CD8-positive, alpha-beta memory T cell (primary cell): Measurements from ENCODE around the gene SUPT3H. TPM values are rescaled to one million over a fixed set of nuclear protein-coding genes. Genes with fewer than 3 reads are reported as not detected.
A peak's percentile ranks its signal among the peaks of the same experiment; 100 is the strongest.
"Not testable (repeated sequence)": the region's sequence is repeated elsewhere in the genome, so short reads cannot be mapped to it uniquely, and the experiment has no call there.

Source experiments
- CTCF ChIA-PET: fragments of 350-600 bp; sonication (Branson Sonifier 250); formaldehyde crosslinking; loops from one replicate; lab custom pipeline; 2021; ENCODE audit warnings: antibody characterized with exemption; lab: Charles Lee
- POLR2A ChIA-PET: fragments of 350-600 bp; sonication (Branson Sonifier 250); formaldehyde crosslinking; loops from one replicate; lab custom pipeline; 2021; ENCODE audit warnings: antibody characterized with exemption; lab: Charles Lee
- DNase-seq, 5 donors: peaks; one replicate each; pipeline versions ENCODE4 v3.0.0 to v3.0.0-alpha.2; 2020 to 2022; ENCODE audit warnings: mixed read lengths in 1 of 5
- H3K27ac ChIP-seq: one replicate; pipeline ENCODE4 v1.7.0; 2013; ENCODE audit warnings: low read depth, mild to moderate bottlenecking, low read length, moderate library complexity
- H3K27me3 ChIP-seq: 2 replicates; pipeline ENCODE4 v1.7.0; 2013; ENCODE audit warnings: low read length, mild to moderate bottlenecking; ENCODE audit not compliant: insufficient read depth, poor library complexity, severe bottlenecking
- H3K36me3 ChIP-seq: 2 replicates; pipeline ENCODE4 v1.7.0; 2013; ENCODE audit warnings: mild to moderate bottlenecking, low read length, moderate library complexity; ENCODE audit not compliant: insufficient read depth
- H3K4me1 ChIP-seq: 2 replicates; pipeline ENCODE4 v1.7.0; 2013; ENCODE audit warnings: mild to moderate bottlenecking, low read length, moderate library complexity; ENCODE audit not compliant: insufficient read depth
- H3K4me3 ChIP-seq: 2 replicates; pipeline ENCODE4 v1.7.0; 2013; ENCODE audit warnings: mild to moderate bottlenecking, low read length
- H3K9me3 ChIP-seq: 2 replicates; pipeline ENCODE4 v1.7.0; 2013; ENCODE audit warnings: mild to moderate bottlenecking, low read length
- H3K27ac Mint-ChIP-seq, 8 donors: one replicate each; pipeline ENCODE4 v1.8.0; 2020 to 2021; ENCODE audit warnings: mixed read lengths in 8 of 8, mild to moderate bottlenecking in 6 of 8, inconsistent platforms in 3 of 8, moderate library complexity in 3 of 8
- H3K27me3 Mint-ChIP-seq, 2 donors: one replicate each; pipeline ENCODE4 v1.8.0; 2020 to 2021; ENCODE audit warnings: mixed read lengths in 2 of 2, mild to moderate bottlenecking in 1 of 2, moderate library complexity in 1 of 2
- H3K36me3 Mint-ChIP-seq, 3 donors: one replicate each; pipeline ENCODE4 v1.8.0; 2020 to 2021; ENCODE audit warnings: mixed read lengths in 3 of 3, inconsistent platforms in 1 of 3, mild to moderate bottlenecking in 1 of 3
- H3K4me1 Mint-ChIP-seq, 3 donors: one replicate each; pipeline ENCODE4 v1.8.0; 2020 to 2021; ENCODE audit warnings: mixed read lengths in 3 of 3, inconsistent platforms in 1 of 3, mild to moderate bottlenecking in 1 of 3
- H3K4me3 Mint-ChIP-seq, 7 donors: one replicate each; pipeline ENCODE4 v1.8.0; 2020 to 2021; ENCODE audit warnings: mixed read lengths in 7 of 7, mild to moderate bottlenecking in 6 of 7, moderate library complexity in 4 of 7, inconsistent platforms in 2 of 7
- H3K9me3 Mint-ChIP-seq, 5 donors: one replicate each; pipeline ENCODE4 v1.8.0; 2020 to 2022; ENCODE audit warnings: mixed read lengths in 5 of 5, mild to moderate bottlenecking in 3 of 5, moderate library complexity in 2 of 5, inconsistent platforms in 1 of 5
- polyA plus RNA-seq: library from polyadenylated mRNA; unstranded; fragments of 300-500 nt; fragmentation: Illumina TruSeq; gene quantifications from one replicate; pipeline ENCODE4 v1.2.3, GENCODE V29; 2021
- total RNA-seq, 2 experiments: library from RNA; stranded (reverse); gene quantifications; one replicate each; pipeline ENCODE4 v1.2.3, GENCODE V29; 2021

The SUPT3H gene
- total and polyA plus RNA-seq, 3 experiments from 2014 or later = 13.7 to 17.1 (median 14.6) TPM

- no peak overlapping the region for H3K27ac ChIP-seq
- H3K9me3 Mint-ChIP-seq = peaks cover 0 to 2% (median 2%) of the 10 kb centered on the region in 5 donors
- H3K4me1 Mint-ChIP-seq = peaks cover 22 to 34% (median 23%) of the 10 kb centered on the region in 3 donors
- peaks cover 9% of the 10 kb centered on the region for H3K4me1 ChIP-seq
- H3K4me3 ChIP-seq = no peak overlapping the region
- CTCF ChIA-PET = no interaction called here
- H3K9me3 ChIP-seq = no peaks in the 10 kb centered on the region
- no peaks in the 10 kb centered on the region for H3K36me3 ChIP-seq
- no peak overlapping the region for H3K27ac Mint-ChIP-seq
- no peak for DNase-seq
- H3K36me3 Mint-ChIP-seq = peaks cover 0 to 15% (median 0%) of the 10 kb centered on the region in 3 donors
- H3K27me3 ChIP-seq = no peaks in the 10 kb centered on the region
- H3K4me3 Mint-ChIP-seq = no peak overlapping the region
- no peaks in the 10 kb centered on the region for H3K27me3 Mint-ChIP-seq
- POLR2A ChIA-PET = no interaction called here
These were observed 193.7 kb downstream of the SUPT3H start for GRCh38 chr6:45184040-45184439.

GRCh38 chr6:45176373-45176772, 201.4 kb downstream of the SUPT3H start:
- Mint-ChIP-seq H3K4me3 (peak overlapping the region in 4 of 7 donors; percentile 3 to 76 (median 27)), H3K27ac (peak overlapping the region in 2 of 8 donors; percentile 36 to 56)
- not testable (repeated sequence) for H3K9me3 Mint-ChIP-seq

GRCh38 chr6:45175272-45175671, 202.5 kb downstream of the SUPT3H start:
- Mint-ChIP-seq H3K4me3 (peak overlapping the region in 1 of 7 donors; percentile 20), H3K9me3 (peaks cover 0 to 5% (median 2%) of the 10 kb centered on the region in 5 donors), H3K36me3 (peaks cover 0 to 10% (median 0%) of the 10 kb centered on the region in 3 donors), H3K27me3 (no peaks in the 10 kb centered on the region), H3K27ac (no peak overlapping the region), H3K4me1 (peaks cover 11 to 34% (median 23%) of the 10 kb centered on the region in 3 donors)
- ChIA-PET POLR2A (no interaction called here), CTCF (no interaction called here)
- DNase-seq = no peak
- Histone ChIP-seq H3K27ac (no peak overlapping the region), H3K4me3 (no peak overlapping the region), H3K9me3 (no peaks in the 10 kb centered on the region), H3K36me3 (no peaks in the 10 kb centered on the region), H3K27me3 (no peaks in the 10 kb centered on the region), H3K4me1 (no peaks in the 10 kb centered on the region)

More at GRCh38 chr6:45176373-45176772, 201.4 kb downstream of the SUPT3H start:
- H3K4me1 ChIP-seq, H3K27me3 Mint-ChIP-seq, H3K9me3 ChIP-seq, H3K36me3 Mint-ChIP-seq, H3K27me3 ChIP-seq, CTCF ChIA-PET, H3K4me3 ChIP-seq, H3K27ac ChIP-seq, H3K36me3 ChIP-seq, DNase-seq, POLR2A ChIA-PET: not testable (repeated sequence)
- peaks cover 11 to 34% (median 23%) of the 10 kb centered on the region in 3 donors for H3K4me1 Mint-ChIP-seq

- H3K36me3 ChIP-seq = no peaks in the 10 kb centered on the region
- H3K4me3 ChIP-seq = no peak overlapping the region
- no peaks in the 10 kb centered on the region for H3K4me1 ChIP-seq
- POLR2A ChIA-PET = no interaction called here
- CTCF ChIA-PET = no interaction called here
- Mint-ChIP-seq H3K27me3 (no peaks in the 10 kb centered on the region), H3K4me3 (no peak overlapping the region), H3K9me3 (peaks cover 0 to 3% (median 0%) of the 10 kb centered on the region in 5 donors), H3K36me3 (peaks cover 0 to 10% (median 0%) of the 10 kb centered on the region in 3 donors), H3K4me1 (peaks cover 11 to 34% (median 23%) of the 10 kb centered on the region in 3 donors), H3K27ac (peak overlapping the region in 1 of 8 donors; percentile 27)
- H3K27ac ChIP-seq = no peak overlapping the region
- H3K9me3 ChIP-seq = no peaks in the 10 kb centered on the region
- DNase-seq = no peak
- H3K27me3 ChIP-seq = no peaks in the 10 kb centered on the region
These were observed 203.7 kb downstream of the SUPT3H start for GRCh38 chr6:45174045-45174444.

GRCh38 chr6:45171380-45171779, 206.4 kb downstream of the SUPT3H start:
- Mint-ChIP-seq H3K36me3 (peaks cover 0 to 4% (median 0%) of the 10 kb centered on the region in 3 donors), H3K27me3 (no peaks in the 10 kb centered on the region), H3K4me3 (no peak overlapping the region), H3K27ac (no peak overlapping the region), H3K9me3 (no peaks in the 10 kb centered on the region), H3K4me1 (peaks cover 8 to 31% (median 19%) of the 10 kb centered on the region in 3 donors)
- Histone ChIP-seq H3K36me3 (no peaks in the 10 kb centered on the region), H3K27ac (no peak overlapping the region), H3K4me3 (no peak overlapping the region), H3K4me1 (no peaks in the 10 kb centered on the region), H3K27me3 (no peaks in the 10 kb centered on the region), H3K9me3 (no peaks in the 10 kb centered on the region)
- DNase-seq = no peak
- POLR2A ChIA-PET = interaction anchor here (0.6 kb wide), 1 partner anchor 15 kb away, joined by 7 read pairs; no protein-coding TSS in a partner anchor
- CTCF ChIA-PET = no interaction called here

- H3K36me3 Mint-ChIP-seq = peaks cover 0 to 4% (median 2%) of the 10 kb centered on the region in 3 donors
- no peaks in the 10 kb centered on the region for H3K9me3 ChIP-seq
- no peaks in the 10 kb centered on the region for H3K27me3 ChIP-seq
- ChIA-PET CTCF (no interaction called here), POLR2A (no interaction called here)
- no peak overlapping the region for H3K4me3 Mint-ChIP-seq
- no peak overlapping the region for H3K4me3 ChIP-seq
- H3K27ac Mint-ChIP-seq = no peak overlapping the region
- no peaks in the 10 kb centered on the region for H3K36me3 ChIP-seq
- no peak overlapping the region for H3K27ac ChIP-seq
- no peak for DNase-seq
- peaks cover 5 to 23% (median 14%) of the 10 kb centered on the region in 3 donors for H3K4me1 Mint-ChIP-seq
- H3K27me3 Mint-ChIP-seq = no peaks in the 10 kb centered on the region
- no peaks in the 10 kb centered on the region for H3K9me3 Mint-ChIP-seq
- H3K4me1 ChIP-seq = no peaks in the 10 kb centered on the region
These were observed 207.4 kb downstream of the SUPT3H start for GRCh38 chr6:45170309-45170708.

- H3K27me3 ChIP-seq = no peaks in the 10 kb centered on the region
- ChIA-PET CTCF (no interaction called here), POLR2A (no interaction called here)
- no peaks in the 10 kb centered on the region for H3K4me1 ChIP-seq
- no peak for DNase-seq
- Mint-ChIP-seq H3K4me1 (peaks cover 5 to 19% (median 11%) of the 10 kb centered on the region in 3 donors), H3K27ac (no peak overlapping the region), H3K36me3 (peaks cover 0 to 4% (median 2%) of the 10 kb centered on the region in 3 donors), H3K9me3 (no peaks in the 10 kb centered on the region), H3K27me3 (no peaks in the 10 kb centered on the region), H3K4me3 (no peak overlapping the region)
- no peak overlapping the region for H3K27ac ChIP-seq
- no peaks in the 10 kb centered on the region for H3K9me3 ChIP-seq
- H3K4me3 ChIP-seq = no peak overlapping the region
- H3K36me3 ChIP-seq = no peaks in the 10 kb centered on the region
These were observed 207.9 kb downstream of the SUPT3H start for GRCh38 chr6:45169815-45170214.

GRCh38 chr6:45163952-45164766, 213.6 kb downstream of the SUPT3H start:
- CTCF ChIA-PET = no interaction called here

More at GRCh38 chr6:45163952-45164766, 213.6 kb downstream of the SUPT3H start:
- H3K27ac ChIP-seq = no peak overlapping the region
- Mint-ChIP-seq H3K9me3 (no peaks in the 10 kb centered on the region), H3K27ac (no peak overlapping the region), H3K36me3 (peaks cover 0 to 11% (median 5%) of the 10 kb centered on the region in 3 donors), H3K27me3 (no peaks in the 10 kb centered on the region), H3K4me3 (no peak overlapping the region), H3K4me1 (peaks cover 3 to 10% (median 9%) of the 10 kb centered on the region in 3 donors)
- H3K36me3 ChIP-seq = no peaks in the 10 kb centered on the region
- H3K4me1 ChIP-seq = no peaks in the 10 kb centered on the region
- H3K9me3 ChIP-seq = no peaks in the 10 kb centered on the region
- H3K4me3 ChIP-seq = no peak overlapping the region
- DNase-seq = no peak
- H3K27me3 ChIP-seq = no peaks in the 10 kb centered on the region
- POLR2A ChIA-PET = no interaction called here
